Heart right ventricle (tissue), 16 donors: ENCODE measurements around the gene ODAD4. TPM values are rescaled to one million over a fixed set of nuclear protein-coding genes. Genes with fewer than 3 reads are reported as not detected.

Source experiments
- ATAC-seq, 8 donors: fragments of 200-7000 bp; cut with Tn5 transposase; one replicate each; pipeline ENCODE4 v1.9.1; 2020; ENCODE audit warnings: mild to moderate bottlenecking in 8 of 8, moderate library complexity in 8 of 8, moderate number of reproducible peaks in 1 of 8
- DNase-seq, 2 donors: peaks; one replicate each; pipeline ENCODE4 v3.0.0-alpha.2; 2020
- H3K27ac ChIP-seq, 10 donors: fragments of 200-600 bp; sonication (generic) in 2 of 10; one replicate each; pipeline versions ENCODE4 v1.5.0 to v1.8.0; 2020 to 2022; ENCODE audit warnings: mild to moderate bottlenecking in 3 of 10
- H3K27me3 ChIP-seq, 7 donors: fragments of 200-600 bp; one replicate each; pipeline ENCODE4 v1.8.0; 2021 to 2022; ENCODE audit warnings: mild to moderate bottlenecking in 2 of 7
- H3K36me3 ChIP-seq, 9 donors: fragments of 200-600 bp; sonication (generic) in 1 of 9; one replicate each; pipeline versions ENCODE4 v1.5.0 to v1.8.0; 2020 to 2022; ENCODE audit warnings: mild to moderate bottlenecking in 2 of 9
- H3K4me1 ChIP-seq, 9 donors: fragments of 200-600 bp; sonication (generic) in 1 of 9; one replicate each; pipeline versions ENCODE4 v1.5.0 to v1.8.0; 2020 to 2022; ENCODE audit warnings: mild to moderate bottlenecking in 4 of 9
- H3K4me3 ChIP-seq, 10 donors: fragments of 200-600 bp; sonication (generic) in 2 of 10; one replicate each; pipeline versions ENCODE4 v1.5.0 to v1.8.0; 2020 to 2022; ENCODE audit warnings: mild to moderate bottlenecking in 7 of 10, moderate library complexity in 2 of 10
- H3K9me3 ChIP-seq, 11 donors: fragments of 200-600 bp in 10 of 11; sonication (generic) in 2 of 11; one replicate each; pipeline versions ENCODE4 v1.5.0 to v1.8.0; 2013 to 2022; ENCODE audit warnings: mild to moderate bottlenecking in 2 of 11, control low read depth in 1 of 11, moderate library complexity in 1 of 11
- CTCF ChIP-seq, 9 donors: fragments of 200-600 bp; sonication (generic) in 2 of 9; IDR thresholded peaks; one replicate each; pipeline versions ENCODE4 v1.5.0 to v1.8.0; 2021 to 2022; ENCODE audit warnings: antibody characterized with exemption in 9 of 9, mild to moderate bottlenecking in 5 of 9, moderate library complexity in 1 of 9
- WGBS, 2 donors: extraction: QIAGEN DNeasy Blood & Tissue Kit; methylation state at CpG; one replicate each; pipeline ENCODE4 v1.1.7; 2013; ENCODE audit warnings: inconsistent platforms in 1 of 2; 5-methylcytosine and 5-hydroxymethylcytosine counted together
- intact Hi-C, 10 donors: fragments of 100-400 bp; cut with DNase I; formaldehyde crosslinking; loops; one replicate each; pipeline versions ENCODE4 v1.11.1 to v1.14.2; 2022
- polyA plus RNA-seq, 2 donors: library from polyadenylated mRNA; stranded (reverse); fragments of 200-250 nt; gene quantifications; one replicate each; pipeline ENCODE4 v1.2.3, GENCODE V29; 2013
- total RNA-seq, 10 donors: library from RNA; stranded (reverse); fragmentation: NEBNext Ultra II Directional in 3 of 10; extraction: Animal tissue kit (Norgen Biotek cat#: 25700) in 3 of 10; gene quantifications; one replicate each; pipeline versions ENCODE4 v1.2.1 to v1.2.4, GENCODE V29; 2021 to 2023
- donor health status: Arrhythmogenic right ventricular cardiomyopathy.
- donor health status: ischemic (EF 13 %, LVEDD 7.1; RV severe dilation, severe dysfunction).
- donor health status: healthy with polysubstance abuse.
- donor health status: DM: no; HTN: yes; CAD: no.
- donor health status: DM: no; HTN: no; CAD: no.
- donor health status: ischemic (EF 25% LVEDD 6.9; RV normal size, moderate dysfunction).
- donor health status: ischemic (EF 25% LVEDD 5.7; RV mildly dilated, moderate dysfunction).
- donor health status: healthy.
- donor health status: DM: yes; HTN: yes; CAD: no.
- donor health status: Ischemic cardiomyopathy.
- donor health status: ischemic (EF 35%, LVEDD 5.7; RV mildly dilated, moderate dysfunction).
- donor health status: nonischemic (EF 11% LVEDD 7.7; RV severe dilation, severe dysfunction).
- donor health status: DM: yes; HTN: yes; CAD: no.
- donor health status: PGD.
- donor health status: ischemic (EF 29% LVEDD 5.4; RV normal size, mild dysfunction).
- donor health status: nonischemic (EF 23%, LVEDD 6.1; RV moderate dilation, normal function).

Gene ODAD4
- total and polyA plus RNA-seq, 12 donors = 0.23 to 1.6 (median 0.69) TPM

GRCh38 chr17:41944943-41945342 lies 14.5 kb downstream of the ODAD4 start:
- intact Hi-C loops = no loop called here
- TF ChIP-seq CTCF (IDR thresholded peaks at IDR 0.05) = no peak

GRCh38 chr17:41948762-41949460 lies 18.5 kb downstream of the ODAD4 start:
- H3K9me3 ChIP-seq = no peaks in the 10 kb centered on the region
- no peak for DNase-seq
- no peak for ATAC-seq
- no peaks in the 10 kb centered on the region for H3K27me3 ChIP-seq
- intact Hi-C loops = no loop called here
- no peak for TF ChIP-seq CTCF (IDR thresholded peaks at IDR 0.05)
- H3K27ac ChIP-seq = no peak overlapping the region
- no peaks in the 10 kb centered on the region for H3K4me1 ChIP-seq
- WGBS, 2 donors = 79 to 83% methylated on average over 11 of the region's 11 CpGs
- H3K4me3 ChIP-seq = no peak overlapping the region
- H3K36me3 ChIP-seq = peaks cover 0 to 3% (median 0%) of the 10 kb centered on the region in 9 donors

More at GRCh38 chr17:41944943-41945342, 14.5 kb downstream of the ODAD4 start:
- H3K9me3 ChIP-seq = no peaks in the 10 kb centered on the region
- H3K4me3 ChIP-seq = no peak overlapping the region
- DNase-seq = no peak
- H3K27ac ChIP-seq = no peak overlapping the region
- no peaks in the 10 kb centered on the region for H3K27me3 ChIP-seq
- no peaks in the 10 kb centered on the region for H3K4me1 ChIP-seq
- 83 to 86% methylated on average over 3 of the region's 3 CpGs for WGBS, 2 donors
- H3K36me3 ChIP-seq = peaks cover 0 to 3% (median 0%) of the 10 kb centered on the region in 9 donors
- ATAC-seq = no peak

- Histone ChIP-seq H3K9me3 (no peaks in the 10 kb centered on the region), H3K27me3 (no peaks in the 10 kb centered on the region), H3K4me1 (peaks cover 0 to 8% (median 0%) of the 10 kb centered on the region in 9 donors), H3K27ac (no peak overlapping the region), H3K36me3 (no peaks in the 10 kb centered on the region), H3K4me3 (no peak overlapping the region)
- no peak for ATAC-seq
- WGBS, 2 donors = 84 to 96% methylated on average over 6 of the region's 6 CpGs
- intact Hi-C loops = no loop called here
- no peak for TF ChIP-seq CTCF (IDR thresholded peaks at IDR 0.05)
- no peak for DNase-seq
These were observed 26.1 kb downstream of the ODAD4 start for GRCh38 chr17:41956522-41956921.

GRCh38 chr17:41957031-41957868 lies 26.8 kb downstream of the ODAD4 start:
- Histone ChIP-seq H3K36me3 (no peaks in the 10 kb centered on the region), H3K4me1 (peaks cover 0 to 8% (median 0%) of the 10 kb centered on the region in 9 donors), H3K4me3 (no peak overlapping the region), H3K27me3 (no peaks in the 10 kb centered on the region), H3K9me3 (no peaks in the 10 kb centered on the region), H3K27ac (no peak overlapping the region)
- intact Hi-C loops = no loop called here
- WGBS, 2 donors = 66 to 67% methylated on average over 11 of the region's 11 CpGs
- DNase-seq = no peak
- ATAC-seq = no peak
- TF ChIP-seq CTCF (IDR thresholded peaks at IDR 0.05) = no peak
